Astrocyte (in vitro differentiated cells and primary cell): ENCODE data around the gene TYMS. TPM values are rescaled to one million over a fixed set of nuclear protein-coding genes. Genes with fewer than 3 reads are reported as not detected.

Source experiments
- DNase-seq: peaks from one replicate; pipeline ENCODE4 v3.0.0-alpha.2; 2010; ENCODE audit warnings: low read depth
- FAIRE-seq: peaks from 2 replicates; lab custom pipeline; 2011; peaks lifted over from hg19 to GRCh38; lab: Jason Lieb, UNC
- H2AFZ ChIP-seq: 2 replicates; pipeline ENCODE4 v1.6.0; 2012; ENCODE audit warnings: low read depth, low read length, inconsistent platforms
- H3K27ac ChIP-seq: 2 replicates; pipeline ENCODE4 v1.5.1; 2011; ENCODE audit warnings: low read depth, low read length, inconsistent platforms
- H3K27me3 ChIP-seq: 2 replicates; pipeline ENCODE4 v1.6.0; 2011; ENCODE audit warnings: low read length, inconsistent platforms; ENCODE audit not compliant: insufficient read depth
- H3K36me3 ChIP-seq: 2 replicates; pipeline ENCODE4 v1.5.1; 2011; ENCODE audit warnings: low read length, inconsistent platforms; ENCODE audit not compliant: insufficient read depth
- H3K4me1 ChIP-seq: 2 replicates; pipeline ENCODE4 v1.5.1; 2011; ENCODE audit warnings: low read length, inconsistent platforms; ENCODE audit not compliant: insufficient read depth
- H3K4me2 ChIP-seq: 2 replicates; pipeline ENCODE4 v1.6.0; 2012; ENCODE audit warnings: low read length, inconsistent platforms
- H3K4me3 ChIP-seq: 2 replicates; pipeline ENCODE4 v1.5.1; 2011; ENCODE audit warnings: low read depth, mild to moderate bottlenecking, low read length, inconsistent platforms; ENCODE audit not compliant: insufficient read depth
- H3K79me2 ChIP-seq: 2 replicates; pipeline ENCODE4 v1.6.0; 2012; ENCODE audit warnings: mild to moderate bottlenecking, low read length, inconsistent platforms; ENCODE audit not compliant: insufficient read depth
- H3K9ac ChIP-seq: 2 replicates; pipeline ENCODE4 v1.6.0; 2012; ENCODE audit warnings: mild to moderate bottlenecking, low read length, inconsistent platforms
- H3K9me3 ChIP-seq: 2 replicates; pipeline ENCODE4 v1.5.1; 2012; ENCODE audit warnings: low read depth, mild to moderate bottlenecking, low read length, inconsistent platforms; ENCODE audit not compliant: insufficient read depth
- H4K20me1 ChIP-seq: 2 replicates; pipeline ENCODE4 v1.6.0; 2012; ENCODE audit warnings: low read length, inconsistent platforms; ENCODE audit not compliant: insufficient read depth
- H3K27ac Mint-ChIP-seq: one replicate; pipeline ENCODE4 v1.8.0; 2021; ENCODE audit warnings: mild to moderate bottlenecking, mixed read lengths; ENCODE audit not compliant: unreplicated experiment
- H3K27me3 Mint-ChIP-seq: one replicate; pipeline ENCODE4 v1.8.0; 2021; ENCODE audit warnings: low read depth, mixed read lengths; ENCODE audit not compliant: unreplicated experiment
- H3K36me3 Mint-ChIP-seq: one replicate; pipeline ENCODE4 v1.8.0; 2021; ENCODE audit warnings: low read depth, mixed read lengths; ENCODE audit not compliant: unreplicated experiment
- H3K4me1 Mint-ChIP-seq: one replicate; pipeline ENCODE4 v1.8.0; 2021; ENCODE audit warnings: low read depth, mixed read lengths; ENCODE audit not compliant: unreplicated experiment
- H3K4me3 Mint-ChIP-seq: one replicate; pipeline ENCODE4 v1.8.0; 2021; ENCODE audit warnings: mild to moderate bottlenecking, moderate library complexity, mixed read lengths; ENCODE audit not compliant: unreplicated experiment
- H3K9me3 Mint-ChIP-seq: one replicate; pipeline ENCODE4 v1.8.0; 2021; ENCODE audit warnings: mild to moderate bottlenecking, mixed read lengths; ENCODE audit not compliant: unreplicated experiment
- EZH2 ChIP-seq: IDR thresholded peaks from 2 replicates; pipeline ENCODE4 v1.6.1; 2012; ENCODE audit warnings: mild to moderate bottlenecking, low read length, inconsistent platforms; ENCODE audit not compliant: insufficient read depth
- total RNA-seq: library from RNA; stranded (reverse); gene quantifications from 2 replicates; pipeline ENCODE4 v1.2.1, GENCODE V29; 2021
- TF ChIP-seq, protein P1 (sequence below): IDR thresholded peaks from 2 replicates; pipeline ENCODE4 v1.5.1; 2011; ENCODE audit warnings: low read depth, mild to moderate bottlenecking, inconsistent platforms, low read length, moderate library complexity; ENCODE audit not compliant: insufficient read depth

Gene TYMS
- total RNA-seq, 1 donor from 2014 or later: 38.7 TPM

DNA sequence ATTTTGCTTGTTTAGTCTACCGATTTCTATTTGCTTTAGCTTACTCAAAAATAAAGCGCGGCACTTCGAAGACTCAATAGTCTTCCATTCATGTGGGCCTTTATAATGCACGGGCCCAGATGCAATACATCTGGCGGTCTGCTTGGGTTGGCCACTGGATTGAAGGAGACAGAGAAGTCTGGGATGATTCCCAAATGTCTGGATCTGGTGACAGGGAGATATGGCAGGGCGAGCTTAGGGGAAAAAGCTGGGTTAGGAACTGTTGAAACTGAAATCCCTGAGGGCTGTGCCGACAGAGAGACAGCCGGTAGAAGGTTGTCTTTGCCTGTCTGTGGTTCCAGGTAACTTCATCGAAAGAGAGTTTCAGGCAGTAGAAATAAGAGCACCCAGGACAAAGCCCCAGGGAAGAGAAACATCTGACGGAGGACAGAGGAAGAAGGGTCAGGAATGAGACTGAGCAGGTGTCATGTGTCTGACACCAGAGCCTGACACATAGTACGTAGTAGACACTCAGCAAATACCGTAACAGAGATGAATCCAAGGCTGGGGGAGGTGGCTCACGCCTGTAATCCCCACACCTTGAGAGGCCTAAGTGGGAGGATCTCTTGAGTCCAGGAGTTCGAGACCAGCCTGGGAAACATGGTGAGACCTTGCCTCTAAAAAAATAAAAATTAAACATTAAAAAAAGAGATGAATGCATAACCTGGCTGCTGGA lies 47.1 kb upstream of the TYMS start:
- no peak overlapping the region for H3K4me3 ChIP-seq
- Mint-ChIP-seq H3K27me3 (peaks cover 5% of the 10 kb centered on the region), H3K4me1 (no peaks in the 10 kb centered on the region), H3K9me3 (peaks cover 3% of the 10 kb centered on the region), H3K4me3 (no peak overlapping the region), H3K27ac (no peak overlapping the region), H3K36me3 (no peaks in the 10 kb centered on the region)
- peaks cover 4% of the 10 kb centered on the region for H3K27me3 ChIP-seq
- no peak overlapping the region for H3K27ac ChIP-seq
- no peak for DNase-seq
- H4K20me1 ChIP-seq: no peaks in the 10 kb centered on the region
- no peak for TF ChIP-seq EZH2
- TF ChIP-seq, protein P1, sequence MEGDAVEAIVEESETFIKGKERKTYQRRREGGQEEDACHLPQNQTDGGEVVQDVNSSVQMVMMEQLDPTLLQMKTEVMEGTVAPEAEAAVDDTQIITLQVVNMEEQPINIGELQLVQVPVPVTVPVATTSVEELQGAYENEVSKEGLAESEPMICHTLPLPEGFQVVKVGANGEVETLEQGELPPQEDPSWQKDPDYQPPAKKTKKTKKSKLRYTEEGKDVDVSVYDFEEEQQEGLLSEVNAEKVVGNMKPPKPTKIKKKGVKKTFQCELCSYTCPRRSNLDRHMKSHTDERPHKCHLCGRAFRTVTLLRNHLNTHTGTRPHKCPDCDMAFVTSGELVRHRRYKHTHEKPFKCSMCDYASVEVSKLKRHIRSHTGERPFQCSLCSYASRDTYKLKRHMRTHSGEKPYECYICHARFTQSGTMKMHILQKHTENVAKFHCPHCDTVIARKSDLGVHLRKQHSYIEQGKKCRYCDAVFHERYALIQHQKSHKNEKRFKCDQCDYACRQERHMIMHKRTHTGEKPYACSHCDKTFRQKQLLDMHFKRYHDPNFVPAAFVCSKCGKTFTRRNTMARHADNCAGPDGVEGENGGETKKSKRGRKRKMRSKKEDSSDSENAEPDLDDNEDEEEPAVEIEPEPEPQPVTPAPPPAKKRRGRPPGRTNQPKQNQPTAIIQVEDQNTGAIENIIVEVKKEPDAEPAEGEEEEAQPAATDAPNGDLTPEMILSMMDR: no peak
- FAIRE-seq: no peak
- H3K9me3 ChIP-seq: no peaks in the 10 kb centered on the region
- no peaks in the 10 kb centered on the region for H3K79me2 ChIP-seq
- no peaks in the 10 kb centered on the region for H3K4me1 ChIP-seq
- H2AFZ ChIP-seq: no peak overlapping the region
- no peak overlapping the region for H3K4me2 ChIP-seq
- no peaks in the 10 kb centered on the region for H3K36me3 ChIP-seq
- H3K9ac ChIP-seq: no peak overlapping the region

DNA sequence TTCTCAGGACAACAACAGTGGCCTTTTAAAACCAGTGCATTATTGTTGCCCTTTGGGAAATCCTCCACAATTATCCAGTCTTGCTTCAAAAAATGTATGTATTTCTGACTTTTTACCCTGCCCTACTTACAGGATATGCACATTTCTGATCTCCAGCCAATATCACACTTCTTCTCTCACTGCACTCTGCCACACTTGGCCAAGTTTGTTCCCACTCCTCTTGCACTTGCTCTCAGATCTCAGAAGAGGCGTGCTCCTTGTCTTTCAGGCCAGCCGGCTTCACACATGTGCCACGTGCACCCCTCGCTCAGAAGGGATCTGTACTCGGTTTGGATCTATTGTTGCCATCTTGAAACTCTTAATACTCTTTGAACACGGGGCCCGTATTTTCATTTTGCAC lies 45.3 kb upstream of the TYMS start:
- Histone ChIP-seq H3K4me2 (no peak overlapping the region), H3K4me1 (no peaks in the 10 kb centered on the region), H3K27ac (no peak overlapping the region), H3K4me3 (no peak overlapping the region), H3K79me2 (no peaks in the 10 kb centered on the region), H3K9me3 (no peaks in the 10 kb centered on the region), H4K20me1 (no peaks in the 10 kb centered on the region), H3K27me3 (peaks cover 4% of the 10 kb centered on the region), H3K9ac (no peak overlapping the region), H3K36me3 (no peaks in the 10 kb centered on the region), H2AFZ (no peak overlapping the region)
- Mint-ChIP-seq H3K36me3 (no peaks in the 10 kb centered on the region), H3K27ac (no peak overlapping the region), H3K9me3 (no peaks in the 10 kb centered on the region), H3K4me1 (peaks cover 5% of the 10 kb centered on the region), H3K27me3 (peaks cover 5% of the 10 kb centered on the region), H3K4me3 (no peak overlapping the region)
- TF ChIP-seq, protein P1: no peak
- TF ChIP-seq EZH2: no peak
- DNase-seq: no peak
- FAIRE-seq: no peak

DNA sequence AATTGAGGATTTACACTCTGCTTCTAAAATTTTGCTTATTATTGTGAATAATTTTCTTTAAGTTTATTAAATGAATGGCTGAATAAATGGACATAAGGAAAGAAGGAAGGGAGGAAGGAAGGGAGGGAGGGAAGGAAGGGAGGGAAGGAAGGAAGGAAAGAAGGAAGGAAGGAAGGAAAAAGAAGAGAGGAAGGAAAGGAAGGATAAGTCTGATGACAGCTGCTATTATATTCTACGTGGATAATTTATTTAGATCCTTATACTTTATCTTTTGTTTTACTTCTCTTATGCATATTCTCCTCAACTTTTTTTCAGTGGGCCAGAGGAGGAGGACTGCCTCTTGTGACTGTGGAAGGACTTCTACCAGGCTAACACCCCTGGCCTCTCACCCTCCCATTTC lies 43.3 kb upstream of the TYMS start:
- H3K27ac Mint-ChIP-seq: no peak overlapping the region
- Histone ChIP-seq H3K4me3 (no peak overlapping the region), H3K4me2 (no peak overlapping the region), H3K9me3 (no peaks in the 10 kb centered on the region), H3K27me3 (peaks cover 13% of the 10 kb centered on the region), H3K9ac (no peak overlapping the region), H4K20me1 (no peaks in the 10 kb centered on the region), H3K27ac (no peak overlapping the region), H3K4me1 (no peaks in the 10 kb centered on the region), H3K36me3 (no peaks in the 10 kb centered on the region), H2AFZ (no peak overlapping the region), H3K79me2 (no peaks in the 10 kb centered on the region)
- no peak overlapping the region for H3K4me3 Mint-ChIP-seq
- FAIRE-seq: no peak
- peaks cover 5% of the 10 kb centered on the region for H3K4me1 Mint-ChIP-seq
- H3K36me3 Mint-ChIP-seq: no peaks in the 10 kb centered on the region
- no peak for DNase-seq
- peaks cover 8% of the 10 kb centered on the region for H3K27me3 Mint-ChIP-seq
- H3K9me3 Mint-ChIP-seq: no peaks in the 10 kb centered on the region
- TF ChIP-seq, protein P1: no peak
- TF ChIP-seq EZH2: no peak
